Ovary (tissue), 9 donors: Measurements from ENCODE around the gene IQGAP2. TPM values are rescaled to one million over a fixed set of nuclear protein-coding genes. Genes with fewer than 3 reads are reported as not detected.
"Not testable (repeated sequence)": the region's sequence is repeated elsewhere in the genome, so short reads cannot be mapped to it uniquely, and the experiment has no call there.

Experiments used
- DNase-seq, 5 donors: peaks; one replicate each; pipeline ENCODE4 v3.0.0-alpha.2; 2019 to 2020
- H3K27ac ChIP-seq, 2 donors: fragments of 200-600 bp; one replicate each; pipeline versions ENCODE4 v1.5.1 to v1.8.0; 2019 to 2022
- H3K27me3 ChIP-seq: fragments of 200-600 bp; one replicate; pipeline ENCODE4 v1.8.0; 2022
- H3K36me3 ChIP-seq: fragments of 200-600 bp; sonication (generic); one replicate; pipeline ENCODE4 v1.5.1; 2019
- H3K4me1 ChIP-seq: one replicate; pipeline ENCODE4 v1.8.1; 2013; ENCODE audit warnings: mild to moderate bottlenecking, moderate library complexity; ENCODE audit not compliant: insufficient read depth
- H3K4me3 ChIP-seq: fragments of 200-600 bp; sonication (generic); one replicate; pipeline ENCODE4 v1.5.1; 2017
- H3K9me3 ChIP-seq, 2 donors: fragments of 200-600 bp in 1 of 2; sonication (generic) in 1 of 2; one replicate each; pipeline versions ENCODE4 v1.5.1 to v1.8.1; 2013 to 2019; ENCODE audit warnings: mild to moderate bottlenecking in 1 of 2, moderate library complexity in 1 of 2
- CTCF ChIP-seq, 3 donors: fragments of 450-650 bp in 2 of 3; fragments of 200-600 bp in 1 of 3; IDR thresholded peaks; one replicate each; pipeline versions ENCODE4 v1.5.1 to v1.8.0; 2016 to 2022; ENCODE audit warnings: antibody characterized with exemption in 3 of 3, mild to moderate bottlenecking in 1 of 3
- EP300 ChIP-seq: sonication (generic); formaldehyde crosslinking; IDR thresholded peaks from one replicate; pipeline ENCODE4 v1.6.1; 2017; ENCODE audit warnings: antibody characterized with exemption
- POLR2A ChIP-seq: fragments of 450-650 bp; IDR thresholded peaks from one replicate; pipeline ENCODE4 v1.6.1; 2017; ENCODE audit warnings: antibody characterized with exemption, mild to moderate bottlenecking, moderate library complexity
- whole genome bisulfite sequencing, 3 donors: extraction: QIAGEN DNeasy Blood & Tissue Kit in 1 of 3; methylation state at CpG; one replicate each; pipeline versions ENCODE4 v1.1.5 to v1.1.7; 2013 to 2017; 5-methylcytosine and 5-hydroxymethylcytosine counted together
- intact Hi-C, 4 donors: fragments of 100-400 bp; cut with DNase I; formaldehyde crosslinking; loops; one replicate each; pipeline versions ENCODE4 v1.11.0 to v1.15.1; 2022 to 2023
- polyA plus RNA-seq, 2 donors: library from polyadenylated mRNA; stranded (reverse); fragments of 200-250 nt in 1 of 2; fragments of 350-450 nt in 1 of 2; fragmentation: Illumina TruSeq in 1 of 2; extraction: RNeasy Lipid Tissue Mini Kit (QIAGEN cat#74804) in 1 of 2; gene quantifications; one replicate each; pipeline ENCODE4 v1.2.3, GENCODE V29; 2013 to 2014
- total RNA-seq, 7 donors: library from RNA; depleted of rRNA in 2 of 7; stranded (reverse); fragments of >200 nt in 2 of 7; fragmentation: NEBNext Ultra II Directional in 3 of 7; extraction: Animal tissue kit (Norgen Biotek cat#: 25700) in 3 of 7; gene quantifications; one replicate each; pipeline versions ENCODE4 v1.1.0 to v1.2.4, GENCODE V29; 2016 to 2023
- donor health status: DM: no; HTN: no; CAD: no; lungs with moderate emphysema.
- donor health status: DM: no; HTN: no; CAD: no.
- donor health status: Bipolar disorder and iron deficiency.
- donor health status: DM: yes; HTN: yes; CAD: no.
- donor health status: DM: no; HTN: no; CAD: no.
- donor health status: DM: yes; HTN: yes; CAD: no.

Gene IQGAP2
- total and polyA plus RNA-seq, 9 donors, result 8.6 to 27.6 (median 13.9) TPM

GRCh38 chr5:76546497-76547102, 143.5 kb downstream of the IQGAP2 start:
- Histone ChIP-seq H3K27ac (no peak overlapping the region), H3K4me3 (no peak overlapping the region), H3K36me3 (no peaks in the 10 kb centered on the region), H3K4me1 (no peaks in the 10 kb centered on the region), H3K27me3 (no peaks in the 10 kb centered on the region), H3K9me3 (no peaks in the 10 kb centered on the region)
- intact Hi-C loops, result loop anchor here in 1 of 4 donors (10.0 kb wide), 1 partner anchor 142 kb away; the partner anchor contains the start of gene IQGAP2
- 69 to 77% (median 75%) methylated on average over 8 of the region's 8 CpGs for WGBS, 3 donors
- no peak for DNase-seq
- no peak for TF ChIP-seq CTCF (IDR thresholded peaks at IDR 0.05)
- no peak for TF ChIP-seq POLR2A
- TF ChIP-seq EP300, result no peak

- no peak for TF ChIP-seq CTCF (IDR thresholded peaks at IDR 0.05)
- TF ChIP-seq POLR2A, result no peak
- no peak for TF ChIP-seq EP300
- DNase-seq, result no peak
- H3K27me3 ChIP-seq, result no peaks in the 10 kb centered on the region
- no peaks in the 10 kb centered on the region for H3K9me3 ChIP-seq
- 24 to 30% (median 26%) methylated on average over 4 of the region's 4 CpGs for WGBS, 3 donors
- no peak overlapping the region for H3K27ac ChIP-seq
- H3K4me3 ChIP-seq, result no peak overlapping the region
- H3K4me1 ChIP-seq, result no peaks in the 10 kb centered on the region
- intact Hi-C loops, result loop anchor here in 1 of 4 donors (10.0 kb wide), 1 partner anchor 143 kb away; the partner anchor contains the start of gene IQGAP2
- no peaks in the 10 kb centered on the region for H3K36me3 ChIP-seq
These were observed 144.3 kb downstream of the IQGAP2 start for GRCh38 chr5:76547242-76547890.

- WGBS, 3 donors, result 78 to 87% (median 84%) methylated on average over 3 of the region's 3 CpGs
- intact Hi-C loops, result loop anchor here in 1 of 4 donors (10.0 kb wide), 1 partner anchor 143 kb away; the partner anchor contains the start of gene IQGAP2
- TF ChIP-seq POLR2A (no peak), EP300 (no peak), CTCF (IDR thresholded peaks at IDR 0.05) (no peak)
- Histone ChIP-seq H3K9me3 (no peaks in the 10 kb centered on the region), H3K4me3 (no peak overlapping the region), H3K36me3 (no peaks in the 10 kb centered on the region), H3K27me3 (no peaks in the 10 kb centered on the region), H3K27ac (no peak overlapping the region), H3K4me1 (no peaks in the 10 kb centered on the region)
- DNase-seq, result no peak
These were observed 144.9 kb downstream of the IQGAP2 start for GRCh38 chr5:76547891-76548524.

GRCh38 chr5:76548525-76549229, 145.6 kb downstream of the IQGAP2 start:
- no peaks in the 10 kb centered on the region for H3K36me3 ChIP-seq
- H3K4me1 ChIP-seq, result no peaks in the 10 kb centered on the region
- H3K9me3 ChIP-seq, result no peaks in the 10 kb centered on the region
- H3K27me3 ChIP-seq, result no peaks in the 10 kb centered on the region
- WGBS, 3 donors, result 90 to 94% (median 93%) methylated on average over 3 of the region's 3 CpGs
- no peak overlapping the region for H3K27ac ChIP-seq
- intact Hi-C loops, result loop anchor here in 1 of 4 donors (10.0 kb wide), 1 partner anchor 144 kb away; the partner anchor contains the start of gene IQGAP2
- no peak overlapping the region for H3K4me3 ChIP-seq
- TF ChIP-seq POLR2A (no peak), CTCF (IDR thresholded peaks at IDR 0.05) (no peak), EP300 (no peak)
- DNase-seq, result no peak

- H3K27me3 ChIP-seq, H3K27ac ChIP-seq, H3K9me3 ChIP-seq, H3K36me3 ChIP-seq, DNase-seq, intact Hi-C loops, H3K4me1 ChIP-seq, H3K4me3 ChIP-seq: not testable (repeated sequence)
- 95 to 97% (median 96%) methylated on average over 21 to 34 of the region's 34 CpGs for WGBS, 3 donors
These were observed 147.8 kb downstream of the IQGAP2 start for GRCh38 chr5:76550881-76551280.
